HG02981 (cell line): Measurements from ENCODE around the gene SF3B2.
"Not testable (repeated sequence)": the region's sequence is repeated elsewhere in the genome, so short reads cannot be mapped to it uniquely, and the experiment has no call there.

Experiments
- ATAC-seq: cut with Tn5 transposase; IDR thresholded peaks from one replicate; pipeline ENCODE4 v1.9.1; 2021; ENCODE audit warnings: mild to moderate bottlenecking, moderate library complexity; ENCODE audit not compliant: unreplicated experiment

Gene SF3B2

DNA sequence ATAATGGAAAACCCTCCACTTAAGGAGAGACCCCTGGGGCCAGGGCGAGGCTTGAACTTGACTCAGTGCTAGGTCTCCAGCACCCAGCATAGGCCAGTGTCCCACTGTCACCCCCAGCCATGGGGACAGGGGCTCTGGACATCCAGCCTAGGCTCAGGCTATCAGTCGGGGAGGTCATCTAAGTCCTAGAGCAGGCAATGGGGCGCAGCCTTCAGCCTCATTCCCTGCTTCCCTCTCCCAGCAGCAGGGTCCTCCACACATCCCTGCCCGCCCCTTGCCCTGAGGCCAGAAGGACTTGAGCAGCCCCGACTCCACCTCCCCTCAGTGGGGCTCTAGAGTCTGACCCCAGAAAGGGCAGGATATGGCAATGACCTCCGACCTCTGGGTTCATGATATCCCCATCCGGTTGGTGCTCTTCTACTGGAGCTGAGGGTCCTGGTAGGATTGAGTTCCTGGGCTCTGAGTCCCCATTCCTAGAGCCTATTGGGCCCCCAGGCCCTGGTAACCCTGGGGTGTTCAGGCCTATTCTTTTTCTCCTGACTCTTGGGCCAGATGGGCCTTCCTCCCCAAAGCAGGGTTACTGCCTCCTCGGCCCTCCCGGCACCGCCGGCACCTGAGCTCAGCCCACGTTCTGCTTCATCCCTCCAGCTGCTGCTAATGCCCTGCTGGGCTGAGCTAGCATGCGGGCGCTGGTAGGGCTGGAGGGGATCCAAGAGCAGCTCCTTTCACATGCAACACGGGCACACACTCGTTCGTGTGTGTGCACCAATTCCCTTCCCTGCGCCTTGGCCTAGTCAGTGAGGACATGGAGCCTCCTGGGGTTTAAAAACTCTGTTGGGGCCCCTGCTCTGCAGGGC lies 36.0 kb upstream of the SF3B2 start:
- ATAC-seq, result no peak

DNA sequence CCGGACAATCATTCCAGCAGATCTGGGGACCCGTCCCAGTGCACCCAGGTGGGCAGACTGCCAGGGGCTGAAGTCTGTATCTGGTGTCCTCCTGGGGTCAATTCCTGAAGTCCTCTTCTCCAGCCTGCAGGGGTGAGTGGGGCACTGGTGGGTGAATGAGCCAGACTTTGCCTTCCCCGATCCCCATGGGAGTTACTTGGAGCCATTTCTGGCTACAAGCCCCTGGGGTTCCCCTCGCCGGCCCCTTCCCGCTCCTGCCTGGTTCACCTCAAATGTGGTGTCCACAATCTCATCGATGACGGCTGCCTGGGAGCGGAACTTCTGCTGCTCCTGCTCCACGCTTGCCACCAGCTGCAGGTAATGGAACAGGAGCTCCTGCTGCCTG lies 35.4 kb upstream of the SF3B2 start:
- no peak for ATAC-seq

GRCh38 chr11:66017321-66017720 lies 34.8 kb upstream of the SF3B2 start:
- no peak for ATAC-seq

- no peak for ATAC-seq
Observed at GRCh38 chr11:66020212-66020611, 32.0 kb upstream of the SF3B2 start.

DNA sequence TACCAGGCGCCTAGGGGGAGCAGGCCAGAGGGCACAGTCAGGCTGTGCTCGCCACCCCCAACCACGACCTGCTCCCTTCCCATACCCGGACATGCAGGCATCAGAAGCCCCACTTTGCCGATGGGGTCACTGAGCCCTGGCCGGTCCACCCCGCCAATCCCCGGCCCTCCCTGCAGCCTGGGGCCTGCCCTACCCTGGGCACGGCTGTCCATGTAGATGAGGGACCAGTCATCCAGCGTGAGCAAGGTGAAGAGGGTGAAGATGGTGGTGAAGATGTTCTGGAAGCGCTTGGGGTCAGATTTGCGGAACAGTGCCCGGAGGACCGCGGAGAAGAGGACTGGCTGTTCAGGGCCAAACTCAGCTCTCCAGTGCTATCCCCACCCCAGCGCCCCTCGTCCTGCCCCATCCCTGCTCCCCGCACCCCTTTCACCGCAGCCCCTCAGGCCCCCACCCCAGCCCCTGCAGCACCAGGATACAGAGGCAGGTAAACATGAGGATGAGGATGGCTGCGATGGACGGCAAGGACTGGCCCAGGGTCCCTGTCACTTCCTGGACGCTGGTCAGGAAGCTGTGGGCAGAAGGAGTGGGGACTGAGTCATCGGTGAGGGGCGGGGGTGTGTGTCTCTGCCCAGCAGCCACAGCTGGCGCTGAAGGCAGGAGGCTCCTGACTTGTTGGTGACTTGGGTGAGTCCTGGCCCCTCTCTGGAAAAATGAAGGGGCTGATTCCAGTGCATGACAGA lies 31.4 kb upstream of the SF3B2 start:
- no peak for ATAC-seq

DNA sequence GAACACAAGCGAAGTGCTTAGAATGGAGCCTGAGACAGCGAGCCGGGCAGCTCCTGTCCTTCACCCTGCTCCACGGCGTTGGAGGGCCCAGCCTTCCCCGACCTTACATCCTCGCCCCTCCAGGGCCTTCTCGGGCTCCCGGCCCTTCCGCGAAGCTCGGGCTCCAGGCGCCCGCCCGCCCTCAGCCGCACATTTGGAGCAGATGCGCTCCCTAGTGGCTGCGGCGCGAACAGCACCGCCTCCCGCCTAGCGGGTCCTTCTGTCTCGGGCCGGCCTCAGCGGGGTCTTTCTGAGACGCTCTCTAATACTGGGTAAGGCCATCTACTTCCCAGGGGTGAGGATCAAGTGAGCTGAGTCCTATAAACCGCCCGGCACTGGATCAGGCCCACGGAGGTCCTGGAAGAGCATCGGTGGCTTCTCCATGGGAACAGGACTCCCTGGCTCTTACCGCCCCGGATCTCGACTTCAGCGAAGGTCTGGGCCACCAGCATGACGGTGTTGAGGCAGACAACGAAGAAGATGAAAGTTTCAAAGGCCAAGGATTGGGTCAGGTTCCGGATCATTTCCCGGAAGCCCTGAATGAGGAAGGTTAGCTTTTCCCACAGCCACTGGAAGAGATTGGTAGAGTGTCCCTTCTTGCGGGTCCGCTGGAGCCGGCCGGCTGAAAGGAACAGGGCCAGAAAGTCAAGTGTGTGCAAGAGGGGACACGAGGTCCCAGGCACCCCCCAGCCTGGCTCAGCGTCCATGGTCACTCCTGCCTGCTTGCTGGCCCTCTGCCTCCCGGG lies 29.6 kb upstream of the SF3B2 start:
- ATAC-seq, result no peak

GRCh38 chr11:66023186-66023440 lies 29.1 kb upstream of the SF3B2 start:
- not testable (repeated sequence) for ATAC-seq

DNA sequence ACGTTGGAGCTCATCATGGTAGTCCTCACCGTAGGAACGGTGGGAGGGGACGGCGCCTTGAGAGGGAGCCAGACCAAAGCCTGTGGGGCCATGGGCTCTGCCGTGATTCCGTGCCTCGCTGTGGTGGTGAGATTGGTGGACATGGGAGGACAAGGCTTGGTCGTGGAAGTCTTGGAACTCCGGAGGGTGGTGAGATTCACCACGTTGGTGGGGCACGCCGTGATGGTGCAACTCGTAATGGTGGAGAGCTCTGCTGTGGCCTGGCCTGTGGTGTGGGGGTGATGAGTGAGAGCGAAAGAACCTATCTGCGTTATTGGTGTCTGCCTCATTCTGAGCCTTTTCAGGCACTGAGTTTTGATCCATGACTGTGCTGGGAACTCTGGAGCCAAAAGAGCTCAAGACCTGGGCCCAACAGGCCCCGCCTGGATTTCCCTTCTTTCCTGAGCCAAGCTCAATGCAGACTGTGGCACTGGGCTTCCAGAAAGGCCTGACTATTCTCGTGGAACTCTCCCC lies 26.1 kb upstream of the SF3B2 start, which contains the start of gene CATSPER1:
CATSPER1 (minus strand) TSS at position 463 of the 513 bp plus-strand sequence; CDS start at position 363, 100 bp downstream.
- no peak for ATAC-seq

DNA sequence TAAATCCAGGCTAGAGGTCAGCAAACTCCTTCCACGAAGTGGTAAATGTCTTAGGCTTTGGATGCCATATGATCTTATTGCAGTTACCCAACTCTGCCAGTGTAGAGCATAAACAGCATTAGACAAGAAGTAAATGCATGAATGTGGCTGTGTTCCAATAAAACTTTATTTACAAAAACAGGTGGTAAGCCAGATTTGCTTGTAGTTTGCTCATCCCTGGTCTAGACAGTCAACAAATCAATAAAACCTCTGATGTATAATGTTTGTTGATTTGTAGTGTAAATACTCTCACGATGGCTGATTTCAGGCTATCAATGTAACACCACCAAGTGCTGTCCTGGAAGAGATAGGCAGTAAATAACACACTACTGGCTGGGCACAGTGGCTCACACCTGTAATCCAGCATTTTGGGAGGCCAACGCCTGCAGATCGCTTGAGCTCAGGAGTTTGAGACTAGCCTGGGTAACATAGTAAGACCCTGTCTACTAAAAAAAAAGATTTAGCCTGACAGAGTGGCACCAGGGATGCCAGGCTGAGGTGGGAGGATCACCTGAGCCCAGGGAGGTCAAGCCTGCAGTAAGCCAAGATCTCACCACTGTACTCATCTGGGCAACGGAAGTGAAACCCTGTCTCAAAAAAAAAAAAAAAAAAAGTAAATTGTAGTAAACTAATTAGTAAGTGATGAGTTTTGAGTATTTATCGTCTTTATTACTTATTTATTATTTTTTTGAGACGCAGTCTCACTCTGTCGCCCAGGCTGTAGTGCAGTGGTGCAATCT lies 19.0 kb upstream of the SF3B2 start:
- no peak for ATAC-seq

- ATAC-seq, result no peak
Observed at GRCh38 chr11:66035653-66036333, 16.4 kb upstream of the SF3B2 start.

GRCh38 chr11:66036334-66036710 lies 15.8 kb upstream of the SF3B2 start:
- no peak for ATAC-seq

DNA sequence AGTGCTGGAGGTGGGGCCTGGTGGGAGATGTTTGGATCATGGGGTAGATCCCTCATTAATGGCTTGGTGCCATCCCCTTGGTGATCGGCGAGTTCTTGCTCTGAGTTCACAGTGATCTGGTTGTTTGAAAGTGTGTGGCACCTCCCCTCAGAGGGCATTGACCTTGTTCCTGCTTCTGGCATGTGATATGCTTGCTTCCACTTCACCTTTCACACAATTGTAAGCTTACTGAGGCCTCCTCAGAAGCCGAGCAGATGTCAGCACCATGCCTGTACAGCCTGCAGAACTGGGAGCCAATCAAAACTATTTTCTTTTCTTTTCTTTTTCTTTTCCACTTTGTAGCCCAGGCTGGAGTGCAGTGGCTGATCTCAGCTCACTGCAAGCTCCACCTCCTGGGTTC lies 14.8 kb upstream of the SF3B2 start:
- ATAC-seq, result no peak

DNA sequence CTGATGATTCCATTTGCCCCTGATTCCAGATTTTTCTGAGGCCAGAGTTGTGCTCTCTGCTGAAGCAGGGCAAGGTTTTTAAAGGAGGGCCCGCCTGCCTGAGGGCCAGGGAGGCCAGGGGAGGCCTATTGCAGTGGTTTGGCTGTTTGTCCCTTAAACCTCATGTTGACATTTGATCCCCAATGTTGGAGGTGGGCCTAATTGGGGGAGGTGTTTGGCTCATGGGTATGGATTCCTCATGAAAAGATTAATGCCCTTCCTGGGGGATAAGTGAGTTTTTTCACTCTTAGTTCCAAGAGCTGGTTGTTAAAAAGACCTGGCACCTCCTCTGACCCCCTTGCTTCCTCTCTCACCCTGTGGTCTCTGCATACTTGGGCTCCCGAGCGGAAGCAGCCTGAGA lies 12.4 kb upstream of the SF3B2 start:
- no peak for ATAC-seq

GRCh38 chr11:66042227-66042995 lies 9.8 kb upstream of the SF3B2 start:
- ATAC-seq, result no peak

DNA sequence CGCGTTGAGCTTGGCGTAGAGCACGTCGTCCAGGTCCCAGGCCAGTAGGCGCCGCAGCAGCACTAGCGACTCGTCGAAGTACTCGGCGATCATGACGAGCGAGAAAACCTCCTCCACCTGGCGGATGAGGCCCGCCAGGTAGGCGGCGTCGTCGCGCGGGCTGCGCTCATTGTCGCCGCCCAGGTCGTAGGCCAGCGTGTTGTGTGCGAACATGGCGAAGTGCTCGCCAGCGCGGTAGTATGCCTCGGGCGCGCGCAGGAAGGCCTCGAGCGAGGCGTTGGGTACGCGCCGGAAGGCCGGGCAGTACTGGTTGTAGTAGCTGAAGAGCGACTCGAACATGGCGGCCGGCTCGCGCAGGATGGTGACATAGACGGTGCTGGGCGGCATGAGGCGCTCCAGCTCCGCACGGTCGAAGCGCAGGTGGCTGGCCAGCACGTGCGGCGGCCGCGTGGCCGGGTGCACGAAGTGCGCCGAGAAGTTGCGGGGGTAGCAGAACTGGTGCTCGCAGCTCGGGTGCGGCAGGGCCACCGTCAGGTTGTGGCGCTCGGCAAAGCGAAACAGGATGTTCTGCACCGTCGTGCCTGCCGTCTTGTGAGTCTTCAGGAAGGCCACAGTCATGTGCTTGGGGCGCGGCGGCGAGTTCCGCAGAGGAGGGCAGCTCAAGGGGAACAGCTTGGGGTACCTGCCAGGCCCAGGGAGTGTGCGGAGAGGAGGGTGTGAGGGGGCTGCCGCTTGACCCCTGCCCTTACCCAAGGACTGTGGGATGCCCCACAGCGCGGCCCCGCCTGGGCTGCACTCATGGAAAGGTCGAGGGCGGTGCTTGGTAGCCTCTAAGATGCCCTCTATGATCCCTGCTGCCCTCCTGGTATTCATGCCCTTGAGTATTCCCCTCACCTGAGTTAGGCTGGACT lies 8.9 kb upstream of the SF3B2 start:
- ATAC-seq, result no peak

DNA sequence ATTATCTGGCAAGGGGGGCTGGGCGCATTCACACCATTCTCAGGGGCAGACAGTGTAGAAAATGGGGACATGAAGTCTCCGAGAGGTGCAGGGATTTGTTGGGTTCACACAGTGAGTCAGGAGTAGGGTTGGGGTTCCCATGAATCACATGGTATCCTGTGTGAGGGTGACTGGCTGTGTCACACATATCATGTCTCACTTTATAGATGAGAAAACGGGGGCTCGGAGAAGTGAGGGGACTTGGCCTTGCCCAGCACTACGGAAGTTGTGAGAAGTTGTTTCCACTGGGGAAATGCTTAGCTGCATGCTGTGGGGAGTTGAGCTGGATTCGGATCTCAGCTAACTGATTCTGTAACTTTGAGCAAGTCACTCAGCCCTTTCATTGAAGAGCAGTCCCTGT lies 7.4 kb upstream of the SF3B2 start:
- ATAC-seq, result no peak

GRCh38 chr11:66045177-66045639 lies 7.0 kb upstream of the SF3B2 start:
- ATAC-seq, result peak; percentile 55

DNA sequence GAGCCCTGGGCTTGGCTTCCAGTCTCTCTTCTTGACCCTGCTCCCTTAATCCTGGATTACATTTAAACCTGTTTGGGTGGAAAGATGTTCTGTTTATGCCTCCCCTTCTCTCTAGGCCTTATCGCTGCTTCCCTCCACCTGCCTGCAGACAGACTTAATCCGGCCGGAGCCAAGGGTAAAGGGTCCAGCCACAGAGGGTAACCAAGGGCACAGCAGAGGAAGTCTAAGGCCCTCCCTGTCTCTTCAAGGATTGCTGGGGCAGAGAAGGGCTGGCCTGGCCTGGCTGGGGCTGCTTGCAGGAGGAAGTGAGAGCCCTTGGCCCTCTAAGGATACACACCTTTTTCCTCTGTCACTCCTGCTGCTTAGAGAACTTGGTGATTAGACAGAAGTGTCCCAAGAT lies 5.3 kb upstream of the SF3B2 start:
- no peak for ATAC-seq
